GM10266 (cell line): ENCODE measurements around the gene CERS4.

Experiments
- DNase-seq: peaks from one replicate; pipeline ENCODE4 v3.0.0; 2012; ENCODE audit errors: extremely low spot score
- TF ChIP-seq, protein P1 (sequence below): IDR thresholded peaks from 2 replicates; pipeline ENCODE4 v1.5.1; 2012; ENCODE audit warnings: mild to moderate bottlenecking, low read depth; ENCODE audit not compliant: control insufficient read depth, insufficient read depth; ENCODE audit errors: missing control alignments

The CERS4 gene

DNA sequence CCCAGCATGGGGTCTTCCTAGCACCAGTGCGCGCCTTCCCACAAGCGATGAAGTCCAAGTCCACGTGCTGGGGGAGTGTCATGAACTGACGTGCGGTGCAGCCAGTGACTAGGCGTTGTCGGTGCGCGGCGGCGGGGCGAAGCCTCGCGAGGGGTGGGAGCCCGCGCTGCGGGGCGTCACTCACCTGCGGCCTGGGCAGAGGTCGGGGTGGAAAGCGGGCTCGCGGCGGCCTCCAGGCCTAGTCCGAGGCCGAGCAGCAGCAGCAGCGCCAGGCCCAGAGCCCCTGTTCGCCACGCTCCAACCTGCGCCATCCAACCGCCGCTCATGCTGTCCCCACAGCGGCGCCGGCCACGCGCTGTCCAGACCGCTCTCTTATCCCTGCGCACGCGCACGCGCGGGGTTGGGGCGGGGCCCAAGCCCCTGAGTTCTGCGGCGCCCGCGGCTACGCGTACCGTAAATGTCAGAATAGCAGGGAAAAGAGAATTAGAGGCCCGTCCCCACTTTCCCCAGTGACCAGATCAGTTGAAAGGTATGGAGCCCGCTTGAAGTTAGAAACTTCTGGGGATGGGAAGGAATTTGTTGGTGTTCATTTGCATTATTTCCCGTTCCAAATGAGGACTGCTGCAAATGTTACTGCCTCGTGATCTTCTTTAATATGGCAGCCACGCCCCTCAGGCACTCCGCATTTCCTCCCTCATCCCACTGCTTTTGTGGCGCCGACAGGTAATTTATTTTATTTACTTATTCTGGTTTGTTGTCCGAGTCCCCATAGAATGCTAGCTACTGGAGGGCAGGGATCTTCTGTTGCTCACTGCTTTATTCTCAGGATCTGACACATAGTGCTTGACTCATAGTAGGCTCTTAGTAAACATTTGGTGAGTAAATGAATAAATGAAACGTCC lies 99.0 kb downstream of the CERS4 start, which contains the start of gene CD320:
TSS of gene CD320 (minus strand) at position 394 of the 902 bp plus-strand sequence. CDS start at position 326, 68 bp downstream.
- TF ChIP-seq, protein P1, sequence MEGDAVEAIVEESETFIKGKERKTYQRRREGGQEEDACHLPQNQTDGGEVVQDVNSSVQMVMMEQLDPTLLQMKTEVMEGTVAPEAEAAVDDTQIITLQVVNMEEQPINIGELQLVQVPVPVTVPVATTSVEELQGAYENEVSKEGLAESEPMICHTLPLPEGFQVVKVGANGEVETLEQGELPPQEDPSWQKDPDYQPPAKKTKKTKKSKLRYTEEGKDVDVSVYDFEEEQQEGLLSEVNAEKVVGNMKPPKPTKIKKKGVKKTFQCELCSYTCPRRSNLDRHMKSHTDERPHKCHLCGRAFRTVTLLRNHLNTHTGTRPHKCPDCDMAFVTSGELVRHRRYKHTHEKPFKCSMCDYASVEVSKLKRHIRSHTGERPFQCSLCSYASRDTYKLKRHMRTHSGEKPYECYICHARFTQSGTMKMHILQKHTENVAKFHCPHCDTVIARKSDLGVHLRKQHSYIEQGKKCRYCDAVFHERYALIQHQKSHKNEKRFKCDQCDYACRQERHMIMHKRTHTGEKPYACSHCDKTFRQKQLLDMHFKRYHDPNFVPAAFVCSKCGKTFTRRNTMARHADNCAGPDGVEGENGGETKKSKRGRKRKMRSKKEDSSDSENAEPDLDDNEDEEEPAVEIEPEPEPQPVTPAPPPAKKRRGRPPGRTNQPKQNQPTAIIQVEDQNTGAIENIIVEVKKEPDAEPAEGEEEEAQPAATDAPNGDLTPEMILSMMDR: no peak
- DNase-seq: peak; percentile 93

DNA sequence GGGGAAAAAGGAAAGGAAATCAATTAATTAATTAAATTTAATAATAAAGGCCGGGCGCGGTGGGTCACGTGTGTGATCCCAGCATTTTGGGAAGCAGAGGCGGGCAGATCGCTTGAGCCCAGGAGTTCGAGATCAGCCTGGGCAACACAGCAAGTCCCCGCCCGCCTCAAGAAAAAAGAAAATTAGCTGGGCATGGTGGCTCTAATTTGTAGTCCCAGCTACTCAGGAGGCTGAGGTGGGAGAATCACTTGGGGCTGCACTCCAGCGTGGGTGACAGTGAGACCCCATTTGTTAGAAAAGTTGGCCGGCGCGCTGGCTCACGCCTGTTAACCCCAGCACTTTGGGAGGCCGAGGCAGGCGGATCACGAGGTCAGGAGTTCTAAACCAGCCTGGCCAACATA lies 99.7 kb downstream of the CERS4 start:
- no peak for DNase-seq
- TF ChIP-seq, protein P1: no peak

DNA sequence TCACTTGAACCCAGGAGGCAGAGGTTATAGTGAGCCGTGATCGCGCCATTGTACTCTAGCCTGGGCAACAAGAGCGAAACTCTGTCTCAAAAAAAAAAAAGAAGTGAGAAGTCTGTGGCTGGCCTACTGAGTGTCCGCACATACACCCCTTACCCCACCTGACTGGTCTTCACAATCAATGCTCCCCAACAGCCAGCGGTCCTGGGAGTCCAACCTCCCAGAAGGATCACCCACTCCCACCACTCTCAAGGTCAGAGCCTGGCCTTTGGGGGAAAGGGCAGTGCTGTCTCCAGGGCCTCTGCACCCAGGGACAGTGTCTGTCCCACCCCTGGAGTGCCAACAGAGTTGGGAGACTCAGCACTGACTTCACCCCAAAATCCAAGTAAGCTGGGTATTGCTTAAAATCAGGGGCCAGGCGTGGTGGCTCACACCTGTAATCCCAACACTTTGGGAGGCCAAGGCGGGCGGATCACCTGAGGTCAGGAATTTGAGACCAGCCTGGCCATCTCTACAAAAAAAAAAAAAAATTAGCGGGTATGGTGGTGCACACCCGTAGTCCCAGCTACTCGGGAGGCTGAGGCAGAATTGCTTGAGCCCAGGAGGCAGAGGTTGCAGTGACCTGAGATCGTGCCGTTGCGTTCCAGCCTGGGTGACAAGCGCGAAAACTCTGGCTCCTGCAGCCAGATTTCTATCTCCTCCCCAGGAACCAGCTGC lies 101.3 kb downstream of the CERS4 start:
- no peak for DNase-seq
- TF ChIP-seq, protein P1: no peak

DNA sequence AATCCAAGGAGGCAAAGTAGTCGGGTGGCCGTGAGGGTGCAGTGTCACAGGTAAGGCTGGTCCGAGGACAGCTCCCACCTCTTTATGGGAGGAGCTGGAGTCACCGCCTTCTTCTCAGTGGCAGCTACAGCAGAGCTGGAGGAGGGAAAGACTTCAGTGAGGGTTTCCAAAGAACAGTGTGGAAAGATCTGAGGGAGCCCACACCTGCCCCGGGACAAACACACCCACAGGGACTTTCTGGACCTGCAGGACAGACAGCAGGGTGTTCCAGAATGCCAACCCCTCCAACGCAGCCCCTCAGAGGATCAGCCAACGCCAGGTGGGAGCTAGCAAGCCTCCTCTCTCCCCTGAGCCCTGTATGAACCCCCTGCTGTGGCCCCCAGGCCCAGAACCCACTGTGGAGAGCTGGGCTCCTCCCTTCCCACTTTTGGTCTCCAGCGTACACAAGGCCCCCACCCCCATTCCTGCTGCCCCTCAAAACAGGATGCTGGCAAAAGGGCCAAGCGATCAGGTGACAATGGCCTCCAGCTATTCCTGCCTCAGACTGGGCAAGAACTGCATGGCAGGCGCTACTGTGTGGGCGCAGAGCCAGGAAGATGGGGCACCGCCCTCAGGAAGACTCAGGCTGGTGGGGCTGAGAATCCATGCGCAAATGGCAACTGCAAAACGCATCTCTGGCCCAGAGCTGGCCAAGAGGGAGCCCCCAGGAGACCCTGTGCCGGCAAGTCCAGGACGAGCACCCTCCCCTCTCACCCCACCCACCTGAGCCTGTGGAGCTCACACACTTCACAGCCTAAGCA lies 102.5 kb downstream of the CERS4 start:
- TF ChIP-seq, protein P1: no peak
- DNase-seq: no peak
